Kidney epithelial cell (primary cell): ENCODE measurements around the gene FCRL4. TPM values are rescaled to one million over a fixed set of nuclear protein-coding genes. Genes with fewer than 3 reads are reported as not detected.

Experiments used
- DNase-seq: peaks from one replicate; pipeline ENCODE4 v3.0.0-alpha.2; 2010; ENCODE audit warnings: low read depth
- H3K27me3 ChIP-seq: 2 replicates; pipeline ENCODE4 v1.6.0; 2011; ENCODE audit warnings: low read length; ENCODE audit not compliant: control insufficient read depth, insufficient read depth
- H3K36me3 ChIP-seq: 2 replicates; pipeline ENCODE4 v1.5.1; 2011; ENCODE audit warnings: low read length; ENCODE audit not compliant: control insufficient read depth, insufficient read depth
- H3K4me3 ChIP-seq: 2 replicates; pipeline ENCODE4 v1.5.1; 2011; ENCODE audit warnings: low read depth, mild to moderate bottlenecking, control low read depth, low read length
- CTCF ChIP-seq: IDR thresholded peaks from 2 replicates; pipeline ENCODE4 v1.5.1; 2011; ENCODE audit warnings: mild to moderate bottlenecking, moderate library complexity, low read length, control low read depth, inconsistent platforms; ENCODE audit not compliant: insufficient read depth, poor library complexity, severe bottlenecking
- total RNA-seq: library from RNA; depleted of rRNA; stranded (reverse); fragments of >200 nt; gene quantifications from 2 replicates; pipeline ENCODE4 v1.2.3, GENCODE V29; 2015

The FCRL4 gene
- total RNA-seq, 1 donor from 2014 or later = not detected

- no peaks in the 10 kb centered on the region for H3K36me3 ChIP-seq
- no peaks in the 10 kb centered on the region for H3K27me3 ChIP-seq
- DNase-seq = peak; percentile 9
- no peak overlapping the region for H3K4me3 ChIP-seq
- no peak for TF ChIP-seq CTCF
Measured at GRCh38 chr1:157542676-157543075, 55.2 kb downstream of the FCRL4 start.

GRCh38 chr1:157540852-157541251 is 57.0 kb downstream of the FCRL4 start:
- H3K4me3 ChIP-seq = no peak overlapping the region
- no peak for DNase-seq
- no peak for TF ChIP-seq CTCF
- no peaks in the 10 kb centered on the region for H3K36me3 ChIP-seq
- H3K27me3 ChIP-seq = no peaks in the 10 kb centered on the region

- TF ChIP-seq CTCF = no peak
Measured at GRCh38 chr1:157540160-157540748, 57.6 kb downstream of the FCRL4 start.

GRCh38 chr1:157539568-157539967 is 58.3 kb downstream of the FCRL4 start:
- no peaks in the 10 kb centered on the region for H3K36me3 ChIP-seq
- TF ChIP-seq CTCF = no peak
- H3K27me3 ChIP-seq = no peaks in the 10 kb centered on the region
- DNase-seq = no peak
- H3K4me3 ChIP-seq = no peak overlapping the region

More at GRCh38 chr1:157540160-157540748, 57.6 kb downstream of the FCRL4 start:
- no peak for DNase-seq
- Histone ChIP-seq H3K4me3 (no peak overlapping the region), H3K27me3 (no peaks in the 10 kb centered on the region), H3K36me3 (no peaks in the 10 kb centered on the region)

GRCh38 chr1:157532569-157532968 is 65.3 kb downstream of the FCRL4 start:
- Histone ChIP-seq H3K36me3 (no peaks in the 10 kb centered on the region), H3K4me3 (no peak overlapping the region), H3K27me3 (no peaks in the 10 kb centered on the region)
- no peak for TF ChIP-seq CTCF
- no peak for DNase-seq
